Epithelial cell of proximal tubule (primary cell): ENCODE measurements around the gene TEX14. TPM values are rescaled to one million over a fixed set of nuclear protein-coding genes. Genes with fewer than 3 reads are reported as not detected.
A peak's percentile ranks its signal among the peaks of the same experiment; 100 is the strongest.

Experiments used
- DNase-seq: peaks from one replicate; pipeline ENCODE4 v3.0.0-alpha.2; 2011; ENCODE audit warnings: low read depth
- H3K4me3 ChIP-seq: 2 replicates; pipeline ENCODE4 v1.5.1; 2011; ENCODE audit warnings: low read depth, mild to moderate bottlenecking, low read length
- CTCF ChIP-seq: conservative IDR thresholded peaks from 2 replicates; pipeline ENCODE4 v1.5.1; 2012; ENCODE audit warnings: low read depth, mild to moderate bottlenecking, low read length
- total RNA-seq: library from RNA; depleted of rRNA; stranded (reverse); fragments of >200 nt; gene quantifications from 2 replicates; pipeline ENCODE4 v1.2.3, GENCODE V29; 2015

Gene TEX14
- total RNA-seq, 1 donor from 2014 or later: 0.06 TPM

GRCh38 chr17:58601976-58602375, 89.9 kb downstream of the TEX14 start:
- no peak for TF ChIP-seq CTCF
- no peak overlapping the region for H3K4me3 ChIP-seq
- no peak for DNase-seq

GRCh38 chr17:58597371-58597770, 94.5 kb downstream of the TEX14 start:
- no peak for TF ChIP-seq CTCF

GRCh38 chr17:58595194-58595792, 96.6 kb downstream of the TEX14 start:
- peak; percentile 9 for TF ChIP-seq CTCF
- no peak overlapping the region for H3K4me3 ChIP-seq
- DNase-seq: no peak

More at GRCh38 chr17:58597371-58597770, 94.5 kb downstream of the TEX14 start:
- no peak overlapping the region for H3K4me3 ChIP-seq
- no peak for DNase-seq

- TF ChIP-seq CTCF: no peak
- no peak overlapping the region for H3K4me3 ChIP-seq
- DNase-seq: no peak
Measured at GRCh38 chr17:58593123-58593522, 98.7 kb downstream of the TEX14 start.

- H3K4me3 ChIP-seq: no peak overlapping the region
- DNase-seq: no peak
- peak; percentile 3 for TF ChIP-seq CTCF
Measured at GRCh38 chr17:58591455-58591854, 100.4 kb downstream of the TEX14 start.

GRCh38 chr17:58590377-58590776, 101.5 kb downstream of the TEX14 start:
- DNase-seq: no peak
- no peak overlapping the region for H3K4me3 ChIP-seq
- TF ChIP-seq CTCF: no peak

- H3K4me3 ChIP-seq: no peak overlapping the region
- peak; percentile 96 for TF ChIP-seq CTCF
- no peak for DNase-seq
Measured at GRCh38 chr17:58587713-58588117, 104.1 kb downstream of the TEX14 start.
